OCI-LY3 (cell line): ENCODE measurements around the gene BCKDHB.

Source experiments
- EZH2phosphoT487 ChIP-seq: fragments of 200-600 bp; shearing (Covaris generic); IDR thresholded peaks from 2 replicates; pipeline ENCODE4 v1.6.1; 2018; ENCODE audit warnings: antibody characterized with exemption, mixed run types, low read depth
- TF ChIP-seq, protein P1 (sequence below): fragments of 200-600, 300-600 bp; sonication (generic); IDR thresholded peaks from 2 replicates; pipeline ENCODE4 v1.5.1; 2014; ENCODE audit warnings: antibody characterized with exemption, low read length, low read depth

DNA sequence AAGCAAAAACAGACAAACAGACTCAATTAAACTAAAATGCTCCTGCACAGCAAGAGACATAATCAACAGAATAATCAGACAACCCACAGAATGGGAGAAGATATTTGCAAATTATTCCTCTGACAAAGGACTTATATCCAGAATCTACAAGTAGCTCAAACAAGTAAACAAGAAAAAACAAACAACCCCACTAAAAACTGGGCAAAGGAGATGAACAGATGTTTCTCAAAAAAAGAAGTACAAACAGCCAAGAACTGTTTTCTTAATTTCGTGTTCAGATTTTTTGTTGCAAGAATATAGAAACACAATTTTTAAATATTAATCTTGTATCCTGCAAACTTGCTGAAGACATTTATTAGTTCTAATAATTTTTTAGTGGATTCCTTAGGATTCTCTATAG is 274.1 kb downstream of the BCKDHB start:
- TF ChIP-seq, protein P1, sequence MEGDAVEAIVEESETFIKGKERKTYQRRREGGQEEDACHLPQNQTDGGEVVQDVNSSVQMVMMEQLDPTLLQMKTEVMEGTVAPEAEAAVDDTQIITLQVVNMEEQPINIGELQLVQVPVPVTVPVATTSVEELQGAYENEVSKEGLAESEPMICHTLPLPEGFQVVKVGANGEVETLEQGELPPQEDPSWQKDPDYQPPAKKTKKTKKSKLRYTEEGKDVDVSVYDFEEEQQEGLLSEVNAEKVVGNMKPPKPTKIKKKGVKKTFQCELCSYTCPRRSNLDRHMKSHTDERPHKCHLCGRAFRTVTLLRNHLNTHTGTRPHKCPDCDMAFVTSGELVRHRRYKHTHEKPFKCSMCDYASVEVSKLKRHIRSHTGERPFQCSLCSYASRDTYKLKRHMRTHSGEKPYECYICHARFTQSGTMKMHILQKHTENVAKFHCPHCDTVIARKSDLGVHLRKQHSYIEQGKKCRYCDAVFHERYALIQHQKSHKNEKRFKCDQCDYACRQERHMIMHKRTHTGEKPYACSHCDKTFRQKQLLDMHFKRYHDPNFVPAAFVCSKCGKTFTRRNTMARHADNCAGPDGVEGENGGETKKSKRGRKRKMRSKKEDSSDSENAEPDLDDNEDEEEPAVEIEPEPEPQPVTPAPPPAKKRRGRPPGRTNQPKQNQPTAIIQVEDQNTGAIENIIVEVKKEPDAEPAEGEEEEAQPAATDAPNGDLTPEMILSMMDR: no peak
- TF ChIP-seq EZH2phosphoT487: no peak
